HepG2 (cell line): ENCODE results near the gene SH3D19. TPM values are rescaled to one million over a fixed set of nuclear protein-coding genes. Genes with fewer than 3 reads are reported as not detected.

Source experiments
- ATAC-seq: fragments of 200-7000 bp; cut with Tn5 transposase; 3 replicates; pipeline ENCODE4 v1.9.1; 2020; ENCODE audit warnings: mild to moderate bottlenecking, moderate library complexity
- BruUV-seq: library from RNA; stranded (reverse); fragments of 400-500 nt; replicated peaks from 2 replicates; lab custom pipeline; 2021; lab: Mats Ljungman, UMichigan
- CTCF ChIA-PET: fragments of 300-600 bp; formaldehyde crosslinking; extraction: SDS; loops from one replicate; lab custom pipeline; 2021; ENCODE audit warnings: low total read pairs, inconsistent platforms, low intra/inter-chr PET ratio; lab: Yijun Ruan, JAX
- POLR2A ChIA-PET: fragments of 350-600 bp; sonication (Branson Sonifier 250); formaldehyde crosslinking; loops from one replicate; lab custom pipeline; 2020; ENCODE audit warnings: antibody characterized with exemption, inconsistent platforms; lab: Yijun Ruan, JAX
- DNase-seq: peaks from one replicate; pipeline ENCODE4 v3.0.0-alpha.2; 2015; ENCODE audit warnings: low spot score
- FAIRE-seq: peaks from 3 replicates; lab custom pipeline; 2011; peaks lifted over from hg19 to GRCh38; lab: Jason Lieb, UNC
- H2AFZ ChIP-seq: one replicate; pipeline ENCODE4 v1.6.1; 2011; ENCODE audit warnings: low read length, inconsistent platforms
- H3K27ac ChIP-seq: fragments of 300-600 bp; 3 replicates; pipeline ENCODE4 v1.8.0; 2011; ENCODE audit warnings: mixed run types, mild to moderate bottlenecking, mixed read lengths, low read length, inconsistent platforms; ENCODE audit not compliant: insufficient read depth; ENCODE audit errors: extremely low read length
- H3K27me3 ChIP-seq, 2 experiments: fragments of 200-600 bp in 1 of 2; 2 replicates in 1 of 2; 3 replicates in 1 of 2; pipeline versions ENCODE4 v1.6.0 to v1.8.0; 2011; ENCODE audit warnings: low read length in 2 of 2, mild to moderate bottlenecking in 2 of 2, moderate library complexity in 2 of 2, inconsistent platforms in 1 of 2; ENCODE audit not compliant: insufficient read depth in 2 of 2, control insufficient read depth in 1 of 2
- H3K36me3 ChIP-seq, 2 experiments: fragments of 200-600 bp in 1 of 2; replicated peaks in 1 of 2; 2 replicates in 1 of 2; 3 replicates in 1 of 2; pipeline versions ENCODE4 v1.5.1 to v1.8.0; 2011; ENCODE audit warnings: low read length in 2 of 2, inconsistent platforms in 1 of 2; ENCODE audit not compliant: insufficient read depth in 2 of 2, control insufficient read depth in 1 of 2
- H3K4me1 ChIP-seq: 2 replicates; pipeline ENCODE4 v1.5.1; 2012; ENCODE audit warnings: low read length, inconsistent platforms; ENCODE audit not compliant: insufficient read depth
- H3K4me2 ChIP-seq: 2 replicates; pipeline ENCODE4 v1.6.0; 2011; ENCODE audit warnings: low read depth, low read length, inconsistent platforms
- H3K4me3 ChIP-seq, 3 experiments: fragments of 200-600 bp in 1 of 3; sonication (generic), shearing (Covaris generic) in 1 of 3; replicated peaks in 1 of 3; 2 replicates each; pipeline ENCODE4 v1.5.1; 2011 to 2016; ENCODE audit warnings: low read length in 3 of 3, inconsistent platforms in 2 of 3, low read depth in 2 of 3, mild to moderate bottlenecking in 2 of 3, control low read depth in 1 of 3, mixed read lengths in 1 of 3; ENCODE audit not compliant: insufficient read depth in 1 of 3
- H3K79me2 ChIP-seq: one replicate; pipeline ENCODE4 v1.6.1; 2011; ENCODE audit warnings: low read length, inconsistent platforms; ENCODE audit not compliant: insufficient read depth
- H3K9ac ChIP-seq: 2 replicates; pipeline ENCODE4 v1.6.0; 2011; ENCODE audit warnings: mild to moderate bottlenecking, low read depth, low read length, inconsistent platforms; ENCODE audit not compliant: insufficient read depth
- H3K9me3 ChIP-seq: 2 replicates; pipeline ENCODE4 v1.5.1; 2012; ENCODE audit warnings: mild to moderate bottlenecking, low read length
- H4K20me1 ChIP-seq: 2 replicates; pipeline ENCODE4 v1.6.0; 2011; ENCODE audit warnings: inconsistent platforms, mild to moderate bottlenecking, low read length, moderate library complexity; ENCODE audit not compliant: insufficient read depth
- MTERF4 ChIP-seq: sonication (generic); formaldehyde crosslinking; IDR thresholded peaks from 2 replicates; pipeline ENCODE4 v1.8.0; 2023; ENCODE audit warnings: mild to moderate bottlenecking, missing genetic modification reagents
- ZNF446 ChIP-seq: sonication (generic); formaldehyde crosslinking; IDR thresholded peaks from 2 replicates; pipeline ENCODE4 v1.5.0; 2020; ENCODE audit warnings: mild to moderate bottlenecking, missing genetic modification reagents
- ZNF629 ChIP-seq: sonication (generic); formaldehyde crosslinking; conservative IDR thresholded peaks from 2 replicates; pipeline ENCODE4 v1.5.0; 2020; ENCODE audit warnings: missing genetic modification reagents
- in situ Hi-C: cut with HindIII; loops from 2 replicates; pipeline ENCODE4 v1.10.0; 2017; ENCODE audit warnings: low pct_unique_long_range_greater_than_20kb; ENCODE audit not compliant: extremely low pct_ligation_motif_present
- intact Hi-C: fragments of 100-400 bp; cut with micrococcal nuclease; formaldehyde crosslinking; loops from one replicate; pipeline ENCODE4 v1.10.0; 2022; ENCODE audit not compliant: unreplicated experiment
- polyA plus RNA-seq, 8 experiments: library from polyadenylated mRNA; depleted of rRNA in 3 of 8; stranded (reverse) in 7 of 8; unstranded in 1 of 8; fragments of >200 nt; fragmentation: Illumina TruSeq in 4 of 8; extraction: Trizol in 4 of 8; gene quantifications; 2 replicates each; pipeline versions ENCODE4 v1.2.1 to v1.2.3, GENCODE V29; 2011 to 2016; ENCODE audit warnings: low read depth in 4 of 8, missing spikeins in 1 of 8, mixed read lengths in 1 of 8; ENCODE audit not compliant: insufficient read depth in 1 of 8
- small RNA-seq, 3 experiments: library from RNA; depleted of rRNA; stranded (forward); fragments of <200 nt; gene quantifications; one replicate each; pipeline ENCODE3, GENCODE V24; 2012; ENCODE audit warnings: low read depth in 2 of 3, low replicate concordance in 1 of 3; ENCODE audit not compliant: insufficient read length in 3 of 3, insufficient read depth in 2 of 3
- total RNA-seq, 5 experiments: library from RNA; depleted of rRNA; stranded (reverse); fragments of >200 nt; fragmentation: Illumina TruSeq; extraction: Trizol; gene quantifications; 2 replicates each; pipeline ENCODE4 v1.2.3, GENCODE V29; 2016; ENCODE audit warnings: low read depth in 1 of 5

SH3D19 gene
- total and polyA plus RNA-seq, 2 of the 13 experiments (the other 11 are each of a cell fraction or from before 2014, with no cell fraction given) = 31.2 to 38.0 TPM

- H3K9ac ChIP-seq = no peak overlapping the region
- H3K4me3 ChIP-seq = no peak overlapping the region
- TF ChIP-seq MTERF4 (CRISPR knock-in tag) (no peak), ZNF629 (CRISPR knock-in tag) (peak; percentile 61), ZNF446 (CRISPR knock-in tag) (no peak)
- BruUV-seq = no TSS peak
- FAIRE-seq = no peak
- no peak overlapping the region for H3K4me2 ChIP-seq
- no peak overlapping the region for H3K27ac ChIP-seq
- H4K20me1 ChIP-seq = no peaks in the 10 kb centered on the region
- in situ Hi-C loops = no loop called here
- H3K27me3 ChIP-seq = no peaks in the 10 kb centered on the region
- no peak for ATAC-seq
- intact Hi-C loops = no loop called here
- POLR2A ChIA-PET = no interaction called here
- H2AFZ ChIP-seq = no peak overlapping the region
- H3K9me3 ChIP-seq = no peaks in the 10 kb centered on the region
- H3K36me3 ChIP-seq = no peaks in the 10 kb centered on the region
- CTCF ChIA-PET = no interaction called here
- no peaks in the 10 kb centered on the region for H3K79me2 ChIP-seq
- H3K4me1 ChIP-seq = no peaks in the 10 kb centered on the region
- no peak for DNase-seq
These were observed 250.9 kb downstream of the SH3D19 start for GRCh38 chr4:151074416-151074916.

Small RNA genes lying within 50 kb of the gene (small RNA-seq; reads per million reads assigned to genes)
- gene AC104819.2 = 0 reads per million in 3 experiments
- gene RNU6-1282P = 0 reads per million in 3 experiments
- gene SNORD73A = 0 reads per million in 3 experiments
- 0 to 4.0 (median 0.33) reads per million in 3 experiments for gene SNORD73B

Other genes starting within 250 kb of the SH3D19 start
- gene RPS3A, start 226.0 kb downstream of the SH3D19 start, total RNA-seq (2016; rRNA removed; fragmentation: Illumina TruSeq; extraction: Trizol) = 3,626 and 4,934 TPM in 2 replicates
- gene RPS3A, start 226.0 kb downstream of the SH3D19 start, polyA plus RNA-seq (2011; rRNA removed) = 2,723 and 3,332 TPM in 2 replicates
- not detected in 2 replicates for gene PRSS48, start 48.4 kb downstream of the SH3D19 start, total RNA-seq (2016; rRNA removed; fragmentation: Illumina TruSeq; extraction: Trizol)
- not detected in 2 replicates for gene PRSS48, start 48.4 kb downstream of the SH3D19 start, polyA plus RNA-seq (2011; rRNA removed)
- gene FHIP1A, start 83.6 kb upstream of the SH3D19 start, total RNA-seq (2016; rRNA removed; fragmentation: Illumina TruSeq; extraction: Trizol) = 2.9 and 6.2 TPM in 2 replicates
- 4.1 and 4.3 TPM in 2 replicates for gene FHIP1A, start 83.6 kb upstream of the SH3D19 start, polyA plus RNA-seq (2011; rRNA removed)